Testis (tissue), 3 donors: Measurements from ENCODE around the gene ERC2. TPM values are rescaled to one million over a fixed set of nuclear protein-coding genes. Genes with fewer than 3 reads are reported as not detected.

ENCODE experiments used
- DNase-seq: peaks from one replicate; pipeline ENCODE4 v3.0.0-alpha.2; 2019
- H3K27ac ChIP-seq, 2 donors: fragments of 200-600 bp; sonication (generic); one replicate each; pipeline ENCODE4 v1.5.1; 2019
- H3K27me3 ChIP-seq: fragments of 200-600 bp; sonication (generic); one replicate; pipeline ENCODE4 v1.5.1; 2019
- H3K36me3 ChIP-seq: fragments of 200-600 bp; sonication (generic); one replicate; pipeline ENCODE4 v1.5.1; 2017; ENCODE audit warnings: low read depth; ENCODE audit errors: missing control alignments
- H3K4me1 ChIP-seq: fragments of 200-600 bp; sonication (generic); one replicate; pipeline ENCODE4 v1.5.1; 2019
- H3K4me3 ChIP-seq, 2 donors: fragments of 200-600 bp; sonication (generic); one replicate each; pipeline ENCODE4 v1.5.1; 2017 to 2019
- H3K9me3 ChIP-seq: fragments of 200-600 bp; sonication (generic); one replicate; pipeline ENCODE4 v1.5.1; 2017
- POLR2A ChIP-seq: fragments of 450-650 bp; IDR thresholded peaks from one replicate; pipeline ENCODE4 v1.6.1; 2017; ENCODE audit warnings: antibody characterized with exemption, mild to moderate bottlenecking, moderate library complexity
- WGBS, 2 donors: methylation state at CpG; one replicate each; pipeline ENCODE4 v1.1.5; 2018; 5-methylcytosine and 5-hydroxymethylcytosine counted together
- intact Hi-C: fragments of 100-400 bp; cut with DNase I; formaldehyde crosslinking; loops from one replicate; pipeline ENCODE4 v1.15.1; 2023; ENCODE audit warnings: low total_unique reads
- polyA plus RNA-seq: library from polyadenylated mRNA; stranded (reverse); fragments of 350-450 nt; fragmentation: Illumina TruSeq; extraction: RNeasy Lipid Tissue Mini Kit (QIAGEN cat#74804); gene quantifications from one replicate; pipeline ENCODE4 v1.2.3, GENCODE V29; 2014; ENCODE audit warnings: low read depth, low replicate concordance; ENCODE audit not compliant: insufficient read depth
- total RNA-seq, 2 donors: library from RNA; depleted of rRNA; stranded (reverse); fragments of >200 nt; gene quantifications; one replicate each; pipeline ENCODE4 v1.2.3, GENCODE V29; 2016
- TF ChIP-seq, protein P1 (sequence below), 3 experiments: fragments of 450-650 bp in 2 of 3; fragments of 200-600 bp in 1 of 3; sonication (generic) in 1 of 3; IDR thresholded peaks; one replicate each; pipeline ENCODE4 v1.5.1; 2016 to 2019; ENCODE audit warnings: antibody characterized with exemption in 3 of 3, mild to moderate bottlenecking in 2 of 3, moderate library complexity in 1 of 3

The ERC2 gene
- total and polyA plus RNA-seq, 3 donors from 2014 or later: 1.9 to 6.1 (median 5.9) TPM

GRCh38 chr3:55735976-55736375 is 732.3 kb downstream of the ERC2 start:
- no peaks in the 10 kb centered on the region for H3K36me3 ChIP-seq
- no peaks in the 10 kb centered on the region for H3K27me3 ChIP-seq
- H3K4me3 ChIP-seq: no peak overlapping the region
- WGBS, 2 donors: 88 to 95% methylated on average over 3 of the region's 3 CpGs
- no peak overlapping the region for H3K27ac ChIP-seq
- TF ChIP-seq, protein P1, sequence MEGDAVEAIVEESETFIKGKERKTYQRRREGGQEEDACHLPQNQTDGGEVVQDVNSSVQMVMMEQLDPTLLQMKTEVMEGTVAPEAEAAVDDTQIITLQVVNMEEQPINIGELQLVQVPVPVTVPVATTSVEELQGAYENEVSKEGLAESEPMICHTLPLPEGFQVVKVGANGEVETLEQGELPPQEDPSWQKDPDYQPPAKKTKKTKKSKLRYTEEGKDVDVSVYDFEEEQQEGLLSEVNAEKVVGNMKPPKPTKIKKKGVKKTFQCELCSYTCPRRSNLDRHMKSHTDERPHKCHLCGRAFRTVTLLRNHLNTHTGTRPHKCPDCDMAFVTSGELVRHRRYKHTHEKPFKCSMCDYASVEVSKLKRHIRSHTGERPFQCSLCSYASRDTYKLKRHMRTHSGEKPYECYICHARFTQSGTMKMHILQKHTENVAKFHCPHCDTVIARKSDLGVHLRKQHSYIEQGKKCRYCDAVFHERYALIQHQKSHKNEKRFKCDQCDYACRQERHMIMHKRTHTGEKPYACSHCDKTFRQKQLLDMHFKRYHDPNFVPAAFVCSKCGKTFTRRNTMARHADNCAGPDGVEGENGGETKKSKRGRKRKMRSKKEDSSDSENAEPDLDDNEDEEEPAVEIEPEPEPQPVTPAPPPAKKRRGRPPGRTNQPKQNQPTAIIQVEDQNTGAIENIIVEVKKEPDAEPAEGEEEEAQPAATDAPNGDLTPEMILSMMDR (IDR thresholded peaks at IDR 0.05): no peak
- no peak for TF ChIP-seq POLR2A
- no peaks in the 10 kb centered on the region for H3K9me3 ChIP-seq
- no peak for DNase-seq
- no peaks in the 10 kb centered on the region for H3K4me1 ChIP-seq
- intact Hi-C loops: no loop called here

DNA sequence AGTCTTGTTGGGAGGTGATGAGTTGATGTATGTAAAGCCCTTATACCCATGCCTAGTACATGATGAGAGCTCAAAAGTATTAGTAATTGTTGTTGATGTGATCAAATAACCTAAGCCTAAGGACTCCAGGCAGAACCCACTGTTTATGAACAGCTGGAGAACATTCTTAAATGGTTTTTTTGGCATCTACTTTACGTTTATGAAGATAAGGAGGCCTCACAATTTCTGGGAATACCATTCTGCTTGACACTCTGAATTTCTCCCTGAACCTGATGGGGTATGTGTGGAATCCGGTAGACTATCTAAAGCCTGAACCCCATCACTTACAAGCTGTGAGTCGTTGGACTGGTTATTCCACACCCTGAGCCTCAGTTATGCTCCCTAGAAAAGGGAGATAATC is 736.5 kb downstream of the ERC2 start:
- intact Hi-C loops: no loop called here
- Histone ChIP-seq H3K4me1 (no peaks in the 10 kb centered on the region), H3K27ac (no peak overlapping the region), H3K36me3 (no peaks in the 10 kb centered on the region), H3K27me3 (no peaks in the 10 kb centered on the region), H3K4me3 (no peak overlapping the region), H3K9me3 (no peaks in the 10 kb centered on the region)
- TF ChIP-seq, protein P1 (IDR thresholded peaks at IDR 0.05): no peak
- TF ChIP-seq POLR2A: no peak
- WGBS, 2 donors: 61 to 66% methylated on average over 3 of the region's 3 CpGs
- no peak for DNase-seq

- no peak overlapping the region for H3K27ac ChIP-seq
- H3K4me1 ChIP-seq: peaks cover 2% of the 10 kb centered on the region
- no peaks in the 10 kb centered on the region for H3K36me3 ChIP-seq
- DNase-seq: no peak
- 81 to 84% methylated on average over 7 of the region's 7 CpGs for WGBS, 2 donors
- intact Hi-C loops: no loop called here
- H3K27me3 ChIP-seq: no peaks in the 10 kb centered on the region
- H3K4me3 ChIP-seq: no peak overlapping the region
- no peak for TF ChIP-seq POLR2A
- TF ChIP-seq, protein P1 (IDR thresholded peaks at IDR 0.05): no peak
- no peaks in the 10 kb centered on the region for H3K9me3 ChIP-seq
Observed at GRCh38 chr3:55729546-55729945, 738.7 kb downstream of the ERC2 start.

DNA sequence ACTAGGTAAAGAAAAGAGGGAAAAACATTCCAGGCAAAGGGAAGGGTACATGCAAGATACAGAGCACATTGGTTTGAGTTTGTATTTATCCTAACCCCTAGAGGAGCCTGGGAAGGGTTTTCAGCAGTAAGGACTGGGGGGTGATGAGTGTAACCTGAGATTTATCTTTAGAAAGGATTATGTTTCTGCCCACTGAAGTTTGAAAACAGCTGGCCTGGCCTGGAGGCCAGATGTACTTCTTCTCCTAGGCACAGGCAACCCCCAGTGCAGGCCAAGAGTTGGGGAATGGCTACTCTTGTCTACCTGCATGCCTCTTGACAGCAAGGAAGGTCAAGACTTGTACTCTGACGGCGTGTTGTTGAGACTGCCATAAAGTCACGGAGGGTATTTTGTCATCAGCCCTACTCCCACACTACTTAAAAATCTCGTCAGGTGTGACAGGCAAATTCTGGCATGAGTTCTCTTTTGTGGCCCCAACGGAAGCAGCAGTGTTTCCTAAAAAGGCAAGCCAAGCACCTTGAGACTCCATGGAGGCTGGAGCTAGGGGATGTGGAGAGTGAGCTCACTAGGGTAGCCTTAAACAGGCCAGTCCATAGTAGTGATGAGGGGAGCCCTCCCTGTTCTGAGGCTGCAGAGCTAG is 739.7 kb downstream of the ERC2 start:
- Histone ChIP-seq H3K27ac (no peak overlapping the region), H3K9me3 (no peaks in the 10 kb centered on the region), H3K4me1 (peaks cover 2% of the 10 kb centered on the region), H3K4me3 (no peak overlapping the region), H3K36me3 (no peaks in the 10 kb centered on the region), H3K27me3 (no peaks in the 10 kb centered on the region)
- TF ChIP-seq, protein P1 (IDR thresholded peaks at IDR 0.05): no peak
- 81 to 97% methylated on average over 5 of the region's 5 CpGs for WGBS, 2 donors
- intact Hi-C loops: no loop called here
- DNase-seq: no peak

DNA sequence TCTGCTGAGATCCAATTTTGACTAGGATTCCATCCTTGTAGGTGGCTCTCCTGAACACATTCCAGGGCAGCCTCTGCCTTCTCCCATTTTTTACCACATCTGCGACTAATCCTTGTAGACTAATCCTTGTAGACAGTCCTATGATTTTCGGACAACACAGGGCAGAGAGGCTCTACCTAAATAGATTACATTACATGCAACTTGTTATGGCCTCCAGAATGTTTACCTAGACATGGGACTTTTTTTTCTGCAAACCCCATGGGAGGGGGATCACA is 741.8 kb downstream of the ERC2 start:
- intact Hi-C loops: no loop called here
- 88 to 95% methylated on average over 2 of the region's 2 CpGs for WGBS, 2 donors
- no peak overlapping the region for H3K4me3 ChIP-seq

More for the DNA sequence above, 741.8 kb downstream of the ERC2 start:
- DNase-seq: no peak
- no peaks in the 10 kb centered on the region for H3K27me3 ChIP-seq
- no peak overlapping the region for H3K27ac ChIP-seq
- no peaks in the 10 kb centered on the region for H3K36me3 ChIP-seq
- H3K9me3 ChIP-seq: no peaks in the 10 kb centered on the region
- TF ChIP-seq, protein P1 (IDR thresholded peaks at IDR 0.05): no peak
- TF ChIP-seq POLR2A: no peak
- H3K4me1 ChIP-seq: peaks cover 2% of the 10 kb centered on the region
